ENCODE measurements around the gene KDELR3.
A peak's percentile ranks its signal among the peaks of the same experiment; 100 is the strongest.
"Not testable (repeated sequence)": the region's sequence is repeated elsewhere in the genome, so short reads cannot be mapped to it uniquely, and the experiment has no call there.

KDELR3 gene

DNA sequence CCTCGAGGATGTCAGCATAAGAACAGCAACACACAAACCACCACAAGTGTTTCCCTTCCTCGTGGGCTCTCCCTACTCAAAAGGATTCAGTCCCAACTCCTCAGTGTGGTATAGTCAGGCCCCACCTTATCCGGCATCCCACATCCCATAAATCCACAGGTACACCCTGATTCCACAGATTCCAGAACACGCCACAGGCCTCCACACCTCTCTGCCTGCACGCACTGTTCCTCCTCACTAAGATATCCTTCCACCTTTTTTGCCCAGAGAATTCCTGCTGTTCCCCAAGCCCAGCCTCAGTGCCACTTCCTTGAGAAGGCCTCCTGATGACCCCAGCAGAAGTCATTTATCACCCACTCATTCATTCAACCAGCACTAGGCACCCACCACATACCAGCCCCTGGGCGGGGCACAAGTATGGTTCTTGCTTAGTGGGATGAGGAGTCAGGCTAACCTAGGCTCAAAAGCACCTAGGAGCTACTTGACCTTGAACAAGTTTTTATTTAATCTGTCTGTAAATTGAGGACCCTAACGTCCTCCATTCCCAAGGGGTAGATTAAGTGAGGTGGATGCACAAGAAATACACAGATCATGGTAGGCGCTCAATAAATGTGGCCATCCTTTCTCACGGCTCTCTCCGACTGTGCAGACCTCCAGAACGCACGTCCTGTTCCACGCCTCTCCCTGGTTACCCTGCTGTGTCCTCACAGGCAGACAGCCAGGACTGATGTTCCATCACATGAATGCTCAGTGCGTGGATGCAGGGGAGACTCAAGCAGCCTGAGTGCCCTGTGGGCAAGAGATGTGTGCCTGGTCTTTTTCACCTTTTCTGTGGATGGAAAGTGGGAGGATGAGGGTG lies 10.8 kb upstream of the KDELR3 start:
- DNase-seq: no peak

DNA sequence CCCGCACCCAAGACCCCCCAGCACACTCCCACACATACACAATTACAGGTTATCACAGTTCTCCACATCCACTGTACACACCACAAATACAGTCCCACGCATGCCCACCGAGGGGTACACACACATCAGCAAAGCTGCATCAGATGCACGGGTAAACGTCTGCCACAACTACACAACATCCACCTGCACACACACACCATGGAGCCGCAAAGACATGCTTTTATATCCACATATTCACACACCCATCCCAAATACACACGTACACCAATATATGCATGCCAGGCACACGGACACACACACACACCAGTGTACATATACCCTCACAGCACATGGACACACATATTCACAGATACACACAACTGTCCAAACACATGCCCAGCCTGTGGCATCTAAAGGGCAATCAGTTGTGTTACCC lies 7.5 kb upstream of the KDELR3 start:
- no peak for DNase-seq

DNA sequence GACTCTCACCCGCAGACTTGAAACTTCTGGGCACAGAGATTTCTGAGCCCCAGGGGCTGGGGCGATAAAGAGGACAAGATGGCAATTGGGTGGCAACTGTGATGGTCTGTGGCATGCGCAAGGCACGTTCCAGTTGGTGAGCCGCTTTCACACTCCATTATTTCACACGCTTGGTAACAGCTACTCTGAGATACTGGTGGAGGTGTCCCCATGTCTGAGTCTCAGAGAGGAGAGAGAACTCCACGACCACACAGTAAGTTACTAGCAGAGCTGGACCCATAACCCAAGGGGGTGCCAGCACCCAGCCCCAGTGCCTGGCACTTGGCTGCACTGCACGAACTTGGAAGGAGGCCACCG lies 6.9 kb upstream of the KDELR3 start:
- no peak for DNase-seq

DNA sequence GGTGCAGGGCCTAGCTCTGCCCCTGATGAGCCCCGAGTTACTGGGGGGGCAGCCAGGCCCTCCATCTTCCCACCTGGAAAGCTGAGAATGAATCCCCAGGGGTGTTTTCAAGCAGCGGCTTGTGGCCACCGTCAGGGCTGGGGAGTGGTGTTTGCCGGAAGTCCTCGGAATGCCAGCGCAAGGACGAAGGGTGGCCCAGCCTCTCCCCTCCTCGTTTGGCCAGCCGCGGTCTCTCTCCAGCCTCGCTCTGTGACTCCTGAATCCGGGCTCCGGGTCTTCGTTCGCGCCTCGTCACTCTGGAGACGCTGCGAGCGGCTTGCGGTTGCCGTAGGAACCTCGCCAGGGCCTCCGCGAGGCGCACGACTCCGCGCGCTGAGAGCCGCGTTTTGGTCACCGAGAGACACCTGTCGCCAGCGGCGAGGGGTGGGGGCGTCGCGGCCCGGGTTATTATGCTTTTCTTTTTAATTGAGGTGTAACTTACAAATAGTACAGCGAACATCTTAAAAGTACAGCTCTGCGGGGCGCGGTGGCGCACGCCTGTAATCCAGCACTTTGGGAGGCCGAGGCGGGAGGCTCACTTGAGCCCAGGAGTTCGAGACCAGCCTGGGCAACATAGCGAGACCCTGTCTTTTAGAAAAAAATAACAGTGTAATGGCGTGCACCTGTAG lies 6.3 kb upstream of the KDELR3 start:
- peak; percentile 76 for DNase-seq

DNA sequence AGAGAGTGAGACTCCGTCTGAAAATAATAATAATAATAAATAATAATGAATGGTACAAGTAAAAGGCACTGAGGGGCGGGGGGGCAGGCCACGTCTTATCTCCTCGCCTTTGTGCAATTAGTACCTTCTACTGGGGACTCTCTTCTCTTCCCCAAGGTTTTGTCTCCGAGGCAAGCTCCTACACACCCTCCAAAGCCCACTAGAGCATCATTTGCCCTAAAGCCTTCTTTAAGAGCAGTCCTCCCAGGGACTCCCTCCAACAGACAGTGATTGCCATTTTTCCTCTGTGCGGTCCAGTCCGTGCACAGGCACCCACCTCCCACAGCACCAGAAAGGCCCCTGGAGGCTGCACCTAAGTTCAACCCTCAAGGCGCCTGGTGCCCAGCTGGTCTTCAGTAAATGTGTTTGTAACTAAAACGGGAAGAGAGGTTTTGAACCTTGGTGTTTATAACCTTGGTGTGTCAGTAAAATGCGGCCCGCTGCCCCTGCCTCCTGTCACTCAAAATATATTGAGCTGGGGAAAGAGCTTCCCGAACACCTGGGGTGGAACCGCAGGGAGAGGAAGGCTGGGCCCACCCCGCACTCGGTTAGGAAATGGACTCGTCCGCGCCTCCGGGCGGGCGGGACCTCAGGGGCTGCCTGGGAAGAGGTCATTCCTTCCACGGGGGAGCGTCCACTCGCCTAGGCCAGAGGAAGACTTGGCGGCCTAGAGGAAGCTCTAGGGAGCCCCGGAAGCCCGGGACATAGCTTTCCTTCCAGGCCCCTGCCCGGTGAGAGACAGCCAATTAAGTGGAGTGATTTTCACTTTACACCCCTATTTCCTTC lies 4.7 kb upstream of the KDELR3 start:
- DNase-seq: peak; percentile 44

DNA sequence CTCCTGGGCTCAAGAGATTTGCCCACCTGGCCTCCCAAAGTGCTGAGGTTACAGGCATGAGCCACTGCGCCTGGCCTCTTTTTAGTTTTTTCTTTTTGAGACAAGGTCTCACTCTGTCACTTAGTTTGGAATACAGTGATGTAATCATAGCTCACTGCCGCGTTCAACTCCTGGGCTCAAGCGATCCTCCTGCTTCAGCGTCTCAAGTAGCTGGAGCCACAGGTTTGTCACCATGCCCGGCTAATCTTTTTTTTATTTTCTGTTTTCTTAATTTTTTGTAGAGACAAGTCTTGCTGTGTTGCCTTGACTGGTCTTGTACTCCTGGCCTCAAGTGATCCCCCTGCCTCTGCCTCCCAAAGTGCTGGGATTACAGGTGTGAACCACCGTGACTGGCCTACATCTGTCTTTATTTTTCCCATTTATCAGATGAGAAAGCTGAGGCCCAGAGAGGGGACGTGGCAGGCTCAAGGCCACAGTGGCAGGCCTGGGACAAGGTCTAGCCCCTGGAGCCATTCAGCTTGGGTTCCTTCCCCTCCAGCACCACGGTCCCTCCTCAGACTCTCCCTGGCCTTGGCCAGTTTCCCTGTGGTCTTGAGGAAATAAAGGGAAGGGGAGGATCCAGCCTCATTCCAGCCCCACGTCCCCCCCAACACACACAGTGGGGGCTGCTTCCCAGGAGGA lies 2.8 kb upstream of the KDELR3 start:
- no peak for DNase-seq

DNA sequence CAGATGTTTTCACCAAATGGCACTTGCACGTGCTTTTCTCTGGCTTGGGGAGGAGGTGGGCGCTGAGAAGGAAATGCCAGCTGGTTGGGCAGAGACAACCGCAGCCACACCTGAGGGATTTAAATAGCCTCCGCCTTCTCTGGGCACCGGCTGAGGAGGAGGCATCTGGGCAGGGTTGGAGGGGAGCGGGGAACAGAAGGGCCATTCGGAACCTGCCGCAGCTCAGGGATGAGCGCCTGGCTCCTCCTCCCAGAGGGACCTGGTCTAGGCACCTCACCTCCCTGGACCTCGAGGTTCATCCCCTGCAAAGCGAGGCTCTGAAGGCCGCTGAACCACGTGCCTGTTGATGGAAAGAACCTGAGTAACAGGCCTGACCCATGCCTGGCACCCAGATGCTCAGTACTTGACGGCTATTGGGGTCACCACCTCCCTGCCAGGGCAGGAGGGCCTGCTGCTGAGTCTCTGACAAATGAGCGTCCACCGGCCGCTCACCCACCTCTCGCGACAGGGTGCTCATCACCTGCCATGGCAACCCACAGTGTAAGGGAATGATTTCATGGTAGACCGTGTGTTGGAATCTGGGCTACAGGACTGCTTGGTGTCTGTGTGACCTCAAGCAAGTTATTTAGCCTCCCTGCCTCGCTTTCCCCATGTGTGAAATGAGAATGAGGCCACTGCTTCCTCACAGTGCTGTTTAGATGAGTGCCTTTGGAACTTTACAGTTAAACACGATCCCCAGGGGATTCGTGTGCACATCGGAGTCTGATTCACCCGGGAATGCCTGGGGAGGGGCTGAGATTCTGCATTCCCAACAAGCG lies 2.0 kb upstream of the KDELR3 start:
- peak; percentile 88 for DNase-seq

DNA sequence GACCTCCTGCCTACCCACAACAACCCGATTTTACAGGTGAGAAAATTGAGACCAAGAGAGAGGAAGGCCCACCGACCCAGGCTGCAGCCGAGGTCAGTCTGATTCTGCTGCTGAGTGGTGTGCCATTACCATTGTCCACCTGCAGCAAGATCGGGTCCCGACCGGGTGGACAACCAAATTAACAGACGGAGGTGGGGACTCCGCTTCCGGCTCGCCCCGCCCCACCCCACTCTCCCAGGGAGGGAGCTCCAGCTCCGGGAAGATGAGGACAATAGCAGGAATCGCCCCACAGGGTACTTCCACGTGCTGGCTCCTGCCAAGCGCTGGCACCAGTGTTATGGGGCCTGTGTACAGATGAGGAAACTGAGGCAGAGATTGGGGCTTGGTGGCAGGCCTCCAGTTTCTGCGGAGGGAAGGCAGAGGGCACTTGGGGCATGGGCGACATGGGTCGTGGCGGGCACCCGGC lies 425 bp upstream of the KDELR3 start:
- DNase-seq: no peak

DNA sequence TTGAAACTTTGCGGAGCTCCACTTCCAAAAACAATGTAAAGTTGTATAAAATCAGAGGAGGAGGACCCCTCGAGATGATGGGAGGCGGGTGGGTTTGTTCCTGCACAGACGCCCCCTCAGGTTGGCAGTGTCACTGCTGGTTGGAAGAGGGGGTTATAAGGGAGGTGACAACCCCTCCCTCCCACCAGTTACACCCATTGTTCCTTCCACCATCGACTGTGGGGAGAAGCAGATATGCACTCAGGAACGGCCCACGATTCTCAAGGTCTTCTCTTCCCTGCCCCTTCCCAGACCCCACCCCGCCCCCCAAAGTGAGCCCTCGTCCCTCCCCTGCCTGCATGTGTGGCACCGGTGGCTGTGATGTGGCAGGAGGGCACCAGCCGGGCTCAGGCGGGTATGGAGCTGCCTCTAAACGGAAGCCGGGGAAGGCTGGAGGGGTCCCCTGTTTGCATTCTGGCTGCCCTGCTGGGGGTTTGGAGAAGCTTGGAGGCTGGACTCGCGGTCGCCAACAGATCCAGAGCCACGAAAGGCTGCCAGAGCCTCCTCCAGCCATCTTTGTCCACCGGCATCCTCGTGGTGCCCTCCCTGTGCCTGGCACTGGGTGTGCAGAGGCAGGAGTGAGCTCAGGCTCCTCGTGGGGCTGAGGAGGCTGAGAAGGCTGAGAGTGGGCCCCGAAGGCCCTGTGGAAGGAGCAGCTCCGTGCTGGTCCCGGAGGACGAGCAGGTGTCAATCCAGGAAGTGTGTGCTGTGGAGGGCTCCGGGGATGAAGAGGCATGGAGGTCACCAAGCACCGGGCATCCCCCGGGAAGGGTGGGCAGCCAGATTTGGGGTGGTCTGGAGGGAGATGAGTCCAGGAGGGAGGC lies 778 bp downstream of the KDELR3 start:
- DNase-seq: no peak

DNA sequence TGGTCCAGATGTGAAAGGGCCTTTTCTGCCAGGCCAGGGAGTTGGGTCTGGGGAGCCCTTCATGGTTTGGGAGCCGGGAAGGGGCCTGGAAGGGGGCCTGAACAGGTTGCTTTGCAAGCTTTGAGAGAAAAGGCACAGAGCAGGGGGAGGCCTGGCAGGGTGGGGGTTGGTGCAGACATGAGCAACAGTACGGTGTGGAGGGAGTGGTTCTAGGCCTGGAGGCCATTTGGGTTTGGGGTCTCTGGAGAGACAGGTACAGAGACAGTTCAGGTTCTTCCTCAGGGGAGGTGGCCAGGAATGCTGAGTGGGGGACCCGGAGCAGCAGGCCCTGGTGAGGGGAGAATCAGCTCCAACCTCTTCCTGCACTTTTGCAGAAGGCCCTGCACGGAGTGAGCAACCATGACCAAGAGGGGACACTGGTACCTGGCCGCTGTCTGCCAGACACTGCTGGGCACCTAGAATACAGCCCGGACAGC lies 1.4 kb downstream of the KDELR3 start:
- DNase-seq: no peak

DNA sequence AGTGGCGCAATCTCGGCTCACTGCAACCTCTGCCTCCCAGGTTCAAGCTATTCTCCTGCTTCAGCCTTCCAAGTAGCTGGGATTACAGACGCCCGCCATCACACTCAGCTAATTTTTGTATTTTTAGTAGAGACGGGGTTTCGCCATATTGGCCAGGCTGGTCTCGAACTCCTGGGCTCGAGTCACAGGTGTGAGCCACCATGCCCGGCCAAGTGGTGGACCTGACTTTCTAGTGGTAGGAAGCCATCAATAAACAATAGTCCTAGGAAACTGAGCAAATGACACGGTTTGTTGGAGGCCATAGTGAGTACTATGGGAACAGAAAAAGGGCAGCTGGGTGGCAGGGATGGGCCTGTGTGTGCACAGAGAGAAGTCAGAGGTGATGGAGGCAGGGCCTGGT lies 2.3 kb downstream of the KDELR3 start:
- not testable (repeated sequence) for DNase-seq

DNA sequence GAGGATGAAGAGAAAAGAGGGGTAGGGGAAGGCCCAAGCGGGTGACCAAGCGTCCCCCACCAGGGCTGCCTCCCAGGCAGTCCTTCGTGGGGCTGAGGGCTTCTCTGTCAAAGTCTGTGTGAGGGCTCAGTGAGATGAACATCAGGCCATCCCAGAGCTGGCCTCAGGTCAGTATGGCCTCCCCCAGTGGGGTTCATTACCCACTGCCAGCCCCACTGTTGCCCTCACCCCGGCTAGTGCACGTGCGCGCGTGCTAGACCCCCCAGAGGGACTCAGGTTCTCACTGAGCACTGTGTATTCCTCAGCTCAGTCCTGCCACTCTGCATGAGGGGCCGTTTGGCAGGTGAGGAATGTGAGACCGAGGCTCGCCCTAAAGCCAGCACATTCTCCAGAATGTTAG lies 3.3 kb downstream of the KDELR3 start:
- no peak for DNase-seq

DNA sequence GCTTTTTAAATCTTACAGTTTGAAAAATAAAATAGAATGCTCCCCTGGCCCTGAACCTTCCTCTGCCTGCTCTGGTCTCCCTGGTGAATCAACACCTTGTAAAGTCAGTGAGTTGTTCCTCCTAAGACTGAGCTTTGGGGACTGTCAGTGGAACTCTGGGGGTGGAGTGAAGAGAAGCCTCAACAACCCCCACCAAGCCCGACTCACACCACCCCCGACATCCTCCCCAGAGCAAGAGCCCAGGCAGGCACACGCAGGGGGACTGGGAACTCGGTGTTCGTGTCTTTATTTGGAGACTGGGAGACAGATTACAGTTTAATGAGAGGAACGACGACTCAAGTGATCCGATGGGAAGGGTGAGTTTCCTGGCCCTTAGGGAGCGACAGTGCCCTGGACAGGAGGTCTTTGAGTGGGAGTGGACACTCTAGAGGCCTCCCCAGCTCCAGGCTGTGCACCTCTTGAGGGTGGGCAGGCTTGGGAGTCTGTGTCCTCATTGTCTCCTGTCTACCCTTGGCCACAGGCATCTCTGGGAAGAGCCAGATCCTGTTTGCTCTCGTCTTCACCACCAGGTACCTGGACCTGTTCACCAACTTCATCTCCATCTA lies 6.2 kb downstream of the KDELR3 start:
- DNase-seq: no peak

DNA sequence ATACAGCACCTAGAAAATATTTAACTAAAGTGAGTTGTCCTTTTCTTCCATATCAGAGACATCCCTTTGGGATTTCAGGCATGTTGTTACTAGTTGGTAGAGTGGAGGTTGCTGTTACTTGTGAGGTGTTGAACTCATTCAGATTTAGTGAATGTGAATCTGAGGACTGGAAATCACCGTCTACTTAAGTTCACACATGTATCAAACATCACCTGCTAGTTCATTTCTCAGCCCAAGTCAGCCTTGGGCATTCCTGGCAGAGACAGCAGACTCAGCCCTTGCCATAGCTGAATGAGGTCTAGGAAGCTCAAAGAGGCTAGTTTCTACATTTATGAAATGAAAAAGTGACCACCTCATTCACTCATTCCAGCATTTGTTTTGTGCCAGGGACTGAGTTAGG lies 9.7 kb downstream of the KDELR3 start:
- no peak for DNase-seq

DNA sequence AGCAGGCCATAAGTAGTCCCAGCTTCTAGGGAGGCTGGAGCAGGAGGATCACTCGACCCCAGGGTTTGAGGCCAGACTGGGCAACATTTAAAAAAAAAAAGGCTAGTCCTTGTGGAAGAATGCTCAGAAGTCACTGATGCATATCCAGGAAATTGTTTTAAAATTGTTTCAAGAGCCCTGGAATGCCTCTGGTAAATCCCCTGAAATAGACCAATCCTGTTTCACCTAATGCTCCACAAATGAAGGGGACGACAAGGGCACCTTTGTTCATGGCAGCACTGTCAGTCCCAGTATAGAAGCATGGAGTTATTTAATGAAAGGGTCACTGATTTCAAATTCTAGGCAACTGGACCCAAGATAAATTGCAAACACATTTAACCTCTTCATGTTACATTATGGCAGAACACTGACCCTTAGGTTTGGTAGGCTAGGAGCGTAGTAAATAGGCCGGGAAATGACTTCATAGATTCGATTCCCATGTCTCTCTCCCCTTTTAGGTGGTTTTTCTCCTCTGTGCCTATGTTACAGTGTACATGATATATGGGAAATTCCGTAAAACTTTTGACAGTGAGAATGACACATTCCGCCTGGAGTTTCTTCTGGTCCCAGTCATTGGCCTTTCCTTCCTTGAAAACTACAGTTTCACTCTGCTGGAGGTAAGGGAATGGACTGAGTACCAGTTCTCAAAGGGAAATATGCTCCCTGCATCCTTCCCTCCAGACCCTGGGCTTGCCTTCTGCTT lies 11.4 kb downstream of the KDELR3 start:
- no peak for DNase-seq

DNA sequence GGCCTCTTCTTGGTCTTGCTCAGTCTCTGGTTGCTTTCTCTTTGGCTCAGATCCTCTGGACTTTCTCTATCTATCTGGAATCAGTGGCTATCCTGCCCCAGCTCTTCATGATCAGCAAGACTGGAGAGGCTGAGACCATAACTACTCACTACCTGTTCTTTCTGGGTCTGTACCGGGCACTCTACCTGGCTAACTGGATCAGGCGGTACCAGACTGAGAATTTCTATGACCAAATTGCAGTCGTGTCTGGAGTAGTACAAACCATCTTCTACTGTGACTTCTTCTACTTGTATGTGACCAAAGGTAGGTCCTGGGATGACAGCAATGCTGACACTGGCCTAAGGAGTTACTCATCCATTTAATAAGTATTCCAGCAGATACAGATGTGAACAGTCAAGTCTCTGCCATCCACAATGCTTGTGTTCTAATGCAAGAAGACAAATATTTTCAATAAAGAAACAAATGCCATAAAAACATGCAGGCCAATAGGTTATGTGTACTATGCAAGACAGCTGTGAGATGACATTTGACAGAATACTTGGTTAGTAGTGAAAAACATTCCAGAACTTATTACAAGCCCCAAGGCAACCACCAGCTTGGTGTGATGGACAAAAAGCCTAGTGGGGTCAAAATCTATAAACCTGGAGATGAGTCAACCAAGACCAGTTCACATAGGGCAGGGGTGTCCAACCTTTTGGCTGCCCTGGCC lies 13.4 kb downstream of the KDELR3 start:
- no peak for DNase-seq

DNA sequence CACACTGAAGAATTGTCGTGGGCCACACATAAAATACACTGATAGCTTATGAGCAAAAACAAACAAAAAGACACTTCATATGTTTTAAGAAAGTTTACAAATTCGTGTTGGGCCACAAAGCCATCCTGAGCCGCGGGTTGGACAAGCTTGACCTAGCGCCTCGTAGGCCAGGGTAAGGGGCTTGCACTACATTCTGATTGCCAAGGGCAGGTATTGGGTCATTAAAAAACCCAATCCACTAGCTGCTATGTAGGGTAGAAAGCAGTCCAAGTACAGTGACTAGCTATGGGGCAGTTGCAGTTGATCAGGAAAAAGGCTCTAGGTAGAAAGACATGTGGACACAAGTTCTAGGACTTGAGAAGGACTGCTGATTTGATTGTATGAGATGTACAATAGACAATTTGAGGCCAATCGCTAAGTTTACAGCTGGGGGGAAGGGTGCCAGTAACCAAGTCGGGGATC lies 14.0 kb downstream of the KDELR3 start:
- DNase-seq: no peak

DNA sequence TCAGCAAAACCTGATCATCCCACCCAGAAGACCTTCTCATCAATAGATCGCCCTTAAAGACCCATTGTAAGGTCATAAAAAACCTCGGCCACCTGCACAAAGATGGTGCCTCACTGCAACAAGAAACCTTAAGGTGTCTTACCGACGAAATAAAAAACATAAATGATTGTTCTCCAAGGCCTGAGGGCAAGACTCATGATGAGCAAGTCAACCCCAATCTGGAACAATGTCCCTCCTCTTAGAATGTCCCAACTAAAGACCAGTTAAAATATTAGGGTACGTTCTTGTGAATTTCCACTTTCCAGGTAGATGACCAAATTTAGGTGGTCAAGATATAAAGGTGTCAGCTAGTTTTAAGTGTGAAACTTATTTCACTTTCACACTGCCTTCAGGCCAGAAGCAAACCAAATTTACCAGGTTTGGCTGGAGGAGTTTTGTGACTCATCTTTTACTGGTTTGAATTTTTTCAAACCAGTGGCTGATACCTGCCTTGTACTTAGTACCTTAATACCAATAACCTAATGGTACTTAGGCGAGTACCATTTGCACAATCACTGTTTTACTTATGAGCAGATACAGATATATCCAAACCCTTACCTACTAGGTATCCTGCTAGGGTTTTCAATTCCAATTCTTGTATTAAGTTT lies 14.9 kb downstream of the KDELR3 start:
- no peak for DNase-seq
